GM19324 (cell line): ENCODE measurements around the gene AHCYL2.
"Not testable (repeated sequence)": the region's sequence is repeated elsewhere in the genome, so short reads cannot be mapped to it uniquely, and the experiment has no call there.

Source experiments
- ATAC-seq: cut with Tn5 transposase; IDR thresholded peaks from one replicate; pipeline ENCODE4 v1.9.1; 2021; ENCODE audit warnings: mild to moderate bottlenecking, moderate library complexity; ENCODE audit not compliant: unreplicated experiment, low FRiP score

The AHCYL2 gene

DNA sequence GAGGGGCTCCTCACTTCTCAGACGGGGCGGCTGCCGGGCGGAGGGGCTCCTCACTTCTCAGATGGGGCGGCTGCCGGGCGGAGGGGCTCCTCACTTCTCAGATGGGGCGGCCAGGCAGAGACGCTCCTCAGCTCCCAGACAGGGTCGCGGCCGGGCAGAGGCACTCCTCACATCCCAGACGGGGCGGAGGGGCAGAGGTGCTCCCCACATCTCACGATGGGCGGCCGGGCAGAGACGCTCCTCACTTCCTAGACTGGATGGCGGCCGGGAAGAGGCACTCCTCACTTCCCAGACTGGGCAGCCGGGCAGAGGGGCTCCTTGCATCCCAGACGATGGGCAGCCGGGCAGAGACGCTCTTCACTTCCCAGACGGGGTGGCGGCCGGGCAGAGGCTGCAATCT, 251.6 kb downstream of the AHCYL2 start:
- ATAC-seq = not testable (repeated sequence)
